Gastrocnemius medialis (tissue), 4 donors: ENCODE results near the gene PALD1. TPM values are rescaled to one million over a fixed set of nuclear protein-coding genes. Genes with fewer than 3 reads are reported as not detected.
"Not testable (repeated sequence)": the region's sequence is repeated elsewhere in the genome, so short reads cannot be mapped to it uniquely, and the experiment has no call there.

Experiments used
- ATAC-seq, 2 donors: fragments of 150-250 bp; one replicate each; pipeline ENCODE4 v1.9.1; 2016
- DNase-seq, 2 donors: peaks; one replicate each; pipeline ENCODE4 v3.0.0-alpha.2; 2019
- H3K27ac ChIP-seq, 4 donors: fragments of 200-600 bp; sonication (generic); 1 replicate in 1 of 4; 2 replicates in 3 of 4; pipeline ENCODE4 v1.5.1; 2016 to 2018; ENCODE audit warnings: mild to moderate bottlenecking in 2 of 4, moderate library complexity in 1 of 4
- H3K27me3 ChIP-seq, 3 donors: fragments of 200-600 bp; sonication (generic) in 2 of 3; 1 replicate in 1 of 3; 2 replicates in 2 of 3; pipeline versions ENCODE4 v1.5.1 to v1.6.0; 2016 to 2019; ENCODE audit warnings: mild to moderate bottlenecking in 1 of 3, moderate library complexity in 1 of 3
- H3K36me3 ChIP-seq, 2 donors: fragments of 200-600 bp; sonication (generic) in 1 of 2; one replicate each; pipeline ENCODE4 v1.5.1; 2017 to 2018
- H3K4me1 ChIP-seq, 2 donors: fragments of 200-600 bp; sonication (generic) in 1 of 2; one replicate each; pipeline ENCODE4 v1.5.1; 2016 to 2017; ENCODE audit warnings: mild to moderate bottlenecking in 2 of 2
- H3K4me3 ChIP-seq, 4 donors: fragments of 200-600 bp; sonication (generic) in 3 of 4; 1 replicate in 1 of 4; 2 replicates in 3 of 4; pipeline ENCODE4 v1.5.1; 2016 to 2019; ENCODE audit warnings: mild to moderate bottlenecking in 2 of 4
- H3K9me3 ChIP-seq, 3 donors: fragments of 200-600 bp; sonication (generic) in 2 of 3; 1 replicate in 1 of 3; 2 replicates in 2 of 3; pipeline ENCODE4 v1.5.1; 2016 to 2019
- CTCF ChIP-seq, 5 experiments: fragments of 450-650 bp in 3 of 5; fragments of 200-600 bp in 2 of 5; sonication (generic) in 2 of 5; IDR thresholded peaks in 4 of 5; conservative IDR thresholded peaks in 1 of 5; 1 replicate in 4 of 5; 2 replicates in 1 of 5; pipeline ENCODE4 v1.5.1; 2016 to 2019; ENCODE audit warnings: antibody characterized with exemption in 5 of 5, mild to moderate bottlenecking in 3 of 5, moderate library complexity in 3 of 5
- POLR2A ChIP-seq, 2 donors: fragments of 450-650 bp; IDR thresholded peaks; one replicate each; pipeline ENCODE4 v1.6.1; 2017; ENCODE audit warnings: antibody characterized with exemption in 2 of 2, mild to moderate bottlenecking in 2 of 2, moderate library complexity in 2 of 2
- in situ Hi-C, 4 donors: fragments of 200-750 bp; cut with MboI; loops; one replicate each; pipeline versions ENCODE4 v1.15.0 to v1.8.0; 2017; ENCODE audit warnings: low sequenced_read_pairs in 4 of 4
- intact Hi-C: fragments of 100-400 bp; cut with DNase I; formaldehyde crosslinking; loops from one replicate; pipeline ENCODE4 v1.15.1; 2023; ENCODE audit warnings: low total_unique reads
- total RNA-seq, 4 donors: library from RNA; depleted of rRNA; stranded (reverse); fragments of >200 nt; gene quantifications; one replicate each; pipeline versions ENCODE4 v1.1.0 to v1.2.3, GENCODE V29; 2016

The PALD1 gene
- total RNA-seq, 4 donors from 2014 or later, result 1.4 to 4.1 (median 2.3) TPM

- Histone ChIP-seq H3K4me1 (peaks cover 7 to 9% of the 10 kb centered on the region in 2 donors), H3K4me3 (no peak overlapping the region), H3K36me3 (no peaks in the 10 kb centered on the region), H3K27ac (no peak overlapping the region), H3K9me3 (no peaks in the 10 kb centered on the region), H3K27me3 (no peaks in the 10 kb centered on the region)
- TF ChIP-seq CTCF (IDR thresholded peaks at IDR 0.05 in 4 of 5, conservative IDR thresholded peaks at IDR 0.05 in 1 of 5) (no peak), POLR2A (IDR thresholded peaks at IDR 0.05) (no peak)
- no peak for DNase-seq
- intact Hi-C loops, result no loop called here
- in situ Hi-C loops, result no loop called here
- no peak for ATAC-seq
These were observed 99.9 kb downstream of the PALD1 start for GRCh38 chr10:70578371-70578947.

- no peak overlapping the region for H3K4me3 ChIP-seq
- H3K4me1 ChIP-seq, result peaks cover 7 to 11% of the 10 kb centered on the region in 2 donors
- intact Hi-C loops, result no loop called here
- TF ChIP-seq CTCF (IDR thresholded peaks at IDR 0.05 in 4 of 5, conservative IDR thresholded peaks at IDR 0.05 in 1 of 5) (no peak), POLR2A (IDR thresholded peaks at IDR 0.05) (no peak)
- ATAC-seq (no peak), DNase-seq (no peak)
- H3K27ac ChIP-seq, result no peak overlapping the region
- in situ Hi-C loops, result no loop called here
- H3K9me3 ChIP-seq, result no peaks in the 10 kb centered on the region
- H3K36me3 ChIP-seq, result no peaks in the 10 kb centered on the region
- H3K27me3 ChIP-seq, result no peaks in the 10 kb centered on the region
These were observed 100.9 kb downstream of the PALD1 start for GRCh38 chr10:70579234-70580002.

GRCh38 chr10:70581176-70581575 is 102.6 kb downstream of the PALD1 start:
- H3K27me3 ChIP-seq, H3K27ac ChIP-seq, ATAC-seq, intact Hi-C loops, DNase-seq, H3K36me3 ChIP-seq, in situ Hi-C loops, H3K4me3 ChIP-seq, H3K9me3 ChIP-seq: not testable (repeated sequence)
- peaks cover 0 to 13% of the 10 kb centered on the region in 2 donors for H3K4me1 ChIP-seq

- in situ Hi-C loops (no loop called here), intact Hi-C loops (no loop called here)
- H3K4me3 ChIP-seq, result no peak overlapping the region
- H3K4me1 ChIP-seq, result peaks cover 0 to 9% of the 10 kb centered on the region in 2 donors
- no peaks in the 10 kb centered on the region for H3K36me3 ChIP-seq
- no peaks in the 10 kb centered on the region for H3K9me3 ChIP-seq
- ATAC-seq, result no peak
- TF ChIP-seq CTCF (IDR thresholded peaks at IDR 0.05 in 4 of 5, conservative IDR thresholded peaks at IDR 0.05 in 1 of 5), result no peak
- TF ChIP-seq POLR2A (IDR thresholded peaks at IDR 0.05), result no peak
- no peaks in the 10 kb centered on the region for H3K27me3 ChIP-seq
- no peak for DNase-seq
- H3K27ac ChIP-seq, result no peak overlapping the region
These were observed 104.5 kb downstream of the PALD1 start for GRCh38 chr10:70582793-70583668.

GRCh38 chr10:70583669-70584037 is 105.1 kb downstream of the PALD1 start:
- Histone ChIP-seq H3K4me1 (peaks cover 3 to 9% of the 10 kb centered on the region in 2 donors), H3K9me3 (no peaks in the 10 kb centered on the region), H3K4me3 (no peak overlapping the region), H3K27me3 (no peaks in the 10 kb centered on the region), H3K36me3 (no peaks in the 10 kb centered on the region), H3K27ac (no peak overlapping the region)
- ATAC-seq (no peak), DNase-seq (no peak)
- no peak for TF ChIP-seq CTCF (IDR thresholded peaks at IDR 0.05 in 4 of 5, conservative IDR thresholded peaks at IDR 0.05 in 1 of 5)
- TF ChIP-seq POLR2A (IDR thresholded peaks at IDR 0.05), result no peak
- in situ Hi-C loops, result no loop called here
- intact Hi-C loops, result no loop called here
